GM23338 (cell line): ENCODE results near the gene ZNF513. TPM values are rescaled to one million over a fixed set of nuclear protein-coding genes. Genes with fewer than 3 reads are reported as not detected.
A peak's percentile ranks its signal among the peaks of the same experiment; 100 is the strongest.

Experiments
- ATAC-seq: fragments of 200-7000 bp; cut with Tn5 transposase; 3 replicates; pipeline ENCODE4 v1.9.1; 2020
- DNase-seq: peaks from one replicate; pipeline ENCODE4 v3.0.0-alpha.2; 2015; ENCODE audit warnings: low spot score
- H2AFZ ChIP-seq: fragments of 200-600 bp; sonication (generic); 2 replicates; pipeline ENCODE4 v1.8.0; 2016; ENCODE audit warnings: antibody characterized with exemption, mild to moderate bottlenecking, moderate library complexity
- H3F3A ChIP-seq: fragments of 200-600 bp; sonication (generic); replicated peaks from 2 replicates; pipeline ENCODE4 v1.8.0; 2017; ENCODE audit warnings: antibody characterized with exemption, mixed run types, low read depth
- H3K27ac ChIP-seq: fragments of 200-600 bp; sonication (generic); 2 replicates; pipeline ENCODE4 v1.6.1; 2016; ENCODE audit warnings: low read depth
- H3K27me3 ChIP-seq: fragments of 200-600 bp; sonication (generic); 2 replicates; pipeline ENCODE4 v1.8.0; 2016; ENCODE audit warnings: mild to moderate bottlenecking, mixed run types, moderate library complexity; ENCODE audit not compliant: insufficient read depth
- H3K36me3 ChIP-seq: fragments of 200-600 bp; sonication (generic); 2 replicates; pipeline ENCODE4 v1.8.0; 2016; ENCODE audit warnings: mild to moderate bottlenecking; ENCODE audit not compliant: insufficient read depth
- H3K4me1 ChIP-seq: fragments of 200-600 bp; sonication (generic); 2 replicates; pipeline ENCODE4 v1.8.0; 2016; ENCODE audit warnings: mild to moderate bottlenecking, moderate library complexity; ENCODE audit not compliant: insufficient read depth
- H3K4me2 ChIP-seq: fragments of 200-600 bp; sonication (generic); 2 replicates; pipeline ENCODE4 v1.7.1; 2017; ENCODE audit warnings: mixed run types
- H3K4me3 ChIP-seq: fragments of 200-600 bp; sonication (generic); 2 replicates; pipeline ENCODE4 v1.6.1; 2016; ENCODE audit warnings: mixed run types
- H3K79me2 ChIP-seq: fragments of 200-600 bp; sonication (generic); replicated peaks from 2 replicates; pipeline ENCODE4 v1.8.0; 2017; ENCODE audit warnings: mild to moderate bottlenecking; ENCODE audit not compliant: insufficient read depth
- H3K9me2 ChIP-seq: fragments of 200-600 bp; sonication (generic); 2 replicates; pipeline ENCODE4 v1.8.0; 2017; ENCODE audit not compliant: insufficient read depth
- H4K20me1 ChIP-seq: fragments of 200-600 bp; sonication (generic); replicated peaks from 2 replicates; pipeline ENCODE4 v1.8.0; 2017; ENCODE audit warnings: mild to moderate bottlenecking; ENCODE audit not compliant: insufficient read depth
- H3K27ac Mint-ChIP-seq: 2 replicates; pipeline ENCODE4 v1.8.0; 2020; ENCODE audit warnings: inconsistent platforms, mild to moderate bottlenecking, moderate library complexity, mixed read lengths
- H3K27me3 Mint-ChIP-seq: 3 replicates; pipeline ENCODE4 v1.8.0; 2022; ENCODE audit warnings: low read depth, mild to moderate bottlenecking, moderate library complexity, mixed read lengths, inconsistent platforms; ENCODE audit not compliant: insufficient read depth, poor library complexity
- H3K36me3 Mint-ChIP-seq: 3 replicates; pipeline ENCODE4 v1.8.0; 2021; ENCODE audit warnings: low read depth, mild to moderate bottlenecking, inconsistent platforms, moderate library complexity, mixed read lengths
- H3K4me1 Mint-ChIP-seq: 3 replicates; pipeline ENCODE4 v1.8.0; 2020; ENCODE audit warnings: mild to moderate bottlenecking, inconsistent platforms, mixed read lengths
- H3K4me3 Mint-ChIP-seq: 3 replicates; pipeline ENCODE4 v1.8.0; 2021; ENCODE audit warnings: moderate library complexity, mild to moderate bottlenecking, inconsistent platforms, mixed read lengths
- H3K9me3 Mint-ChIP-seq: 3 replicates; pipeline ENCODE4 v1.8.0; 2020; ENCODE audit warnings: moderate library complexity, mild to moderate bottlenecking, inconsistent platforms, mixed read lengths
- CREB1 ChIP-seq: fragments of 250-450 bp; sonication (Bioruptor Pico); IDR thresholded peaks from 2 replicates; pipeline ENCODE4 v1.5.0; 2020; ENCODE audit warnings: low read depth, mild to moderate bottlenecking, moderate library complexity
- CTCF ChIP-seq, 2 experiments: fragments of 200-600 bp in 1 of 2; sonication (generic) in 1 of 2; conservative IDR thresholded peaks; 2 replicates each; pipeline versions ENCODE4 v1.5.1 to v1.6.1; 2016 to 2017; ENCODE audit warnings: antibody characterized with exemption in 2 of 2, low read depth in 2 of 2, mild to moderate bottlenecking in 2 of 2, moderate library complexity in 1 of 2
- ETS1 ChIP-seq: IDR thresholded peaks from 2 replicates; pipeline ENCODE4 v1.6.1; 2016; ENCODE audit warnings: antibody characterized with exemption
- EZH2 ChIP-seq: fragments of 200-600 bp; sonication (generic); IDR thresholded peaks from one replicate; pipeline ENCODE4 v1.8.0; 2017; ENCODE audit warnings: antibody characterized with exemption, mild to moderate bottlenecking, low read depth; ENCODE audit not compliant: unreplicated experiment
- EZH2phosphoT487 ChIP-seq: fragments of 200-600 bp; sonication (generic); IDR thresholded peaks from one replicate; pipeline ENCODE4 v1.8.1; 2018; ENCODE audit warnings: antibody characterized with exemption; ENCODE audit not compliant: unreplicated experiment
- JUNB ChIP-seq: IDR thresholded peaks from one replicate; pipeline ENCODE4 v1.6.1; 2016; ENCODE audit warnings: antibody characterized with exemption; ENCODE audit not compliant: unreplicated experiment
- NANOG ChIP-seq: IDR thresholded peaks from 2 replicates; pipeline ENCODE4 v1.6.1; 2016; ENCODE audit warnings: antibody characterized with exemption, borderline replicate concordance
- POLR2AphosphoS5 ChIP-seq: IDR thresholded peaks from 2 replicates; pipeline ENCODE4 v1.6.1; 2016; ENCODE audit warnings: antibody characterized with exemption, low read depth
- REST ChIP-seq: IDR thresholded peaks from one replicate; pipeline ENCODE4 v1.6.1; 2018; ENCODE audit warnings: antibody characterized with exemption; ENCODE audit not compliant: unreplicated experiment
- STAT1 ChIP-seq: IDR thresholded peaks from one replicate; pipeline ENCODE4 v1.6.1; 2016; ENCODE audit warnings: antibody characterized with exemption; ENCODE audit not compliant: unreplicated experiment
- ZNF114 ChIP-seq: fragments of 250-450 bp; sonication (Bioruptor Pico); IDR thresholded peaks from 2 replicates; pipeline ENCODE4 v1.5.0; 2020; ENCODE audit warnings: mild to moderate bottlenecking, moderate library complexity
- ZNF331 ChIP-seq: fragments of 250-450 bp; sonication (Bioruptor Pico); IDR thresholded peaks from 2 replicates; pipeline ENCODE4 v1.5.0; 2020; ENCODE audit warnings: low read depth, mild to moderate bottlenecking, moderate library complexity
- polyA plus RNA-seq: library from polyadenylated mRNA; unstranded; fragments of >200 nt; fragmentation: Nextera tagmentation; extraction: Ambion mirVana; gene quantifications from 2 replicates; pipeline ENCODE4 v1.2.1, GENCODE V29; 2016
- total RNA-seq: library from RNA; depleted of rRNA; stranded (reverse); fragments of >200 nt; shearing (Covaris generic); gene quantifications from 2 replicates; pipeline ENCODE4 v1.2.3, GENCODE V29; 2014

ZNF513 gene
- total and polyA plus RNA-seq, 2 experiments from 2014 or later, result 10.4 to 13.2 TPM

GRCh38 chr2:27398962-27399361 lies 18.4 kb upstream of the ZNF513 start:
- H3K27ac Mint-ChIP-seq, result no peak overlapping the region
- Histone ChIP-seq H3K27me3 (no peaks in the 10 kb centered on the region), H3K4me3 (no peak overlapping the region), H3K4me1 (no peaks in the 10 kb centered on the region; the same call in 1 of the 2 replicates), H3K36me3 (no peaks in the 10 kb centered on the region), H3K27ac (peak overlapping the region; percentile 74), H3K79me2 (peaks cover 100% of the 10 kb centered on the region), H3K4me2 (no peak overlapping the region), H3K9me2 (no peaks in the 10 kb centered on the region), H3F3A (no peaks in the 10 kb centered on the region; the same call in 1 of the 2 replicates), H2AFZ (no peak overlapping the region), H4K20me1 (peaks cover 93% of the 10 kb centered on the region)
- H3K4me1 Mint-ChIP-seq, result no peaks in the 10 kb centered on the region
- DNase-seq (no peak), ATAC-seq (no peak)
- no peak overlapping the region for H3K4me3 Mint-ChIP-seq
- H3K27me3 Mint-ChIP-seq, result peaks cover 4% of the 10 kb centered on the region
- TF ChIP-seq ZNF331 (CRISPR knock-in tag) (no peak), REST (no peak), ZNF114 (CRISPR knock-in tag) (no peak)
- H3K9me3 Mint-ChIP-seq, result no peaks in the 10 kb centered on the region
- peaks cover 19% of the 10 kb centered on the region for H3K36me3 Mint-ChIP-seq

- Mint-ChIP-seq H3K27me3 (no peaks in the 10 kb centered on the region), H3K4me1 (no peaks in the 10 kb centered on the region), H3K36me3 (peaks cover 28% of the 10 kb centered on the region), H3K27ac (no peak overlapping the region), H3K9me3 (no peaks in the 10 kb centered on the region), H3K4me3 (no peak overlapping the region)
- Histone ChIP-seq H3K9me2 (no peaks in the 10 kb centered on the region), H3K4me1 (no peaks in the 10 kb centered on the region), H3K79me2 (peaks cover 100% of the 10 kb centered on the region), H3F3A (no peaks in the 10 kb centered on the region; the same call in 1 of the 2 replicates), H3K27me3 (no peaks in the 10 kb centered on the region), H3K27ac (no peak overlapping the region), H3K4me3 (no peak overlapping the region), H3K36me3 (no peaks in the 10 kb centered on the region; the same call in 1 of the 2 replicates), H4K20me1 (peaks cover 72% of the 10 kb centered on the region), H2AFZ (no peak overlapping the region), H3K4me2 (no peak overlapping the region)
- DNase-seq (no peak), ATAC-seq (no peak)
- TF ChIP-seq REST (no peak), CREB1 (CRISPR knock-in tag) (no peak), JUNB (no peak), EZH2phosphoT487 (no peak), POLR2AphosphoS5 (no peak), CTCF (conservative IDR thresholded peaks at IDR 0.05; ENCODE audit: low read depth in 2 of 2) (no peak), STAT1 (no peak), ETS1 (no peak), NANOG (no peak), ZNF114 (CRISPR knock-in tag) (no peak), ZNF331 (CRISPR knock-in tag) (no peak), EZH2 (no peak)
Observed at GRCh38 chr2:27393225-27393624, 12.7 kb upstream of the ZNF513 start.
